GM18505 (cell line): ENCODE data around the gene CAND1.

Source experiments
- ATAC-seq: cut with Tn5 transposase; IDR thresholded peaks from one replicate; pipeline ENCODE4 v1.9.1; 2021; ENCODE audit not compliant: unreplicated experiment
- POLR2A ChIP-seq: IDR thresholded peaks from 4 replicates; pipeline ENCODE4 v1.6.1; 2011; ENCODE audit warnings: borderline replicate concordance; ENCODE audit not compliant: insufficient read depth, insufficient read length; ENCODE audit errors: extremely low read depth

CAND1 gene

GRCh38 chr12:67268896-67269632, at the start of gene CAND1:
CAND1 (plus strand) TSS chr12:67269358; CDS start chr12:67269718, 360 bp downstream.
- ATAC-seq, result peak; percentile 71
- peak; percentile 75 for TF ChIP-seq POLR2A

- no peak for TF ChIP-seq POLR2A
- no peak for ATAC-seq
Observed at GRCh38 chr12:67220065-67220464, 49.1 kb upstream of the CAND1 start.

- ATAC-seq, result no peak
- TF ChIP-seq POLR2A, result no peak
Observed at GRCh38 chr12:67222302-67222701, 46.9 kb upstream of the CAND1 start.

- TF ChIP-seq POLR2A, result no peak
- no peak for ATAC-seq
Observed at GRCh38 chr12:67223225-67223624, 45.9 kb upstream of the CAND1 start.

GRCh38 chr12:67237231-67237630, 31.9 kb upstream of the CAND1 start:
- ATAC-seq, result no peak
- TF ChIP-seq POLR2A, result no peak

- TF ChIP-seq POLR2A, result no peak
- ATAC-seq, result no peak
Observed at GRCh38 chr12:67239061-67239460, 30.1 kb upstream of the CAND1 start.

- ATAC-seq, result no peak
- no peak for TF ChIP-seq POLR2A
Observed at GRCh38 chr12:67241482-67241881, 27.7 kb upstream of the CAND1 start.

GRCh38 chr12:67243260-67243659, 25.9 kb upstream of the CAND1 start:
- no peak for TF ChIP-seq POLR2A

GRCh38 chr12:67245571-67245970, 23.6 kb upstream of the CAND1 start:
- no peak for TF ChIP-seq POLR2A
- no peak for ATAC-seq

More at GRCh38 chr12:67243260-67243659, 25.9 kb upstream of the CAND1 start:
- ATAC-seq, result no peak

- no peak for TF ChIP-seq POLR2A
- no peak for ATAC-seq
Observed at GRCh38 chr12:67251012-67251411, 18.1 kb upstream of the CAND1 start.

GRCh38 chr12:67254372-67255026, 14.7 kb upstream of the CAND1 start:
- ATAC-seq, result no peak
- no peak for TF ChIP-seq POLR2A

- no peak for ATAC-seq
- TF ChIP-seq POLR2A, result no peak
Observed at GRCh38 chr12:67256649-67257048, 12.5 kb upstream of the CAND1 start.

- TF ChIP-seq POLR2A, result no peak
- no peak for ATAC-seq
Observed at GRCh38 chr12:67263471-67263870, 5.7 kb upstream of the CAND1 start.

GRCh38 chr12:67268335-67268895, 743 bp upstream of the CAND1 start:
- TF ChIP-seq POLR2A, result peak; percentile 50
- ATAC-seq, result peak; percentile 73
